ENCODE measurements around the gene VPS35.

DNA sequence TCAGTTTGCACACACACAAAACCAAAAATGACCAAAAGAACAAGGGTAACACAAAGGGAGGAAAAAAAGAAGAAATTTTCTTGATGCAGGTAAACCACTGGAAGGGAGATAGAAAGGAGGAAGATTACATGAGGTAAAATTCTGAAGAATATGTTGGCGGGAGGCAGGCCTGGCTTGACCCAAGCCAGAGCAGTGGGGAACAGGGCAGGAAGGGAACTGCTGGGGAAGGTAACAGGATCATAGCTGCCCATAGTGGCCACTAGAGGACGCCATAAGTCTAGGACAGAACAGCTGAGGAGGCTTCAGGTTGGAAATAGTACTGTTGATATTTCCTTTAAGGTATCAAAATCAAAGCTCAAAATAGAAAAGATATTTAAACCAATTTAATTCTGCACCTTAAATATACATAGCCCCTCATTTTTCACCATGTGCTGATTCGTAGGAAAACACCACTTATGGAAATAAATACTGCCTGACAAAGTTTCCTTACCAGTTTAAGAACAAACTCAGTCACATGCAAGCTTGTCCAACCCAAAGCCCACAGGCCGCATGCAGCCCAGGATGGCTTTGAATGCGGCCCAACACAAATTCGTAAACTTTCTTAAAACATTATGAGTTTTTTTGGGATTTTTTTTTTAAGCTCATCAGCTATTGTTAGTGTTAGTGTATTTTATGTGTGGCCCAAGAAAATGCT, 15.5 kb downstream of the VPS35 start:
- TF ChIP-seq, protein P1, sequence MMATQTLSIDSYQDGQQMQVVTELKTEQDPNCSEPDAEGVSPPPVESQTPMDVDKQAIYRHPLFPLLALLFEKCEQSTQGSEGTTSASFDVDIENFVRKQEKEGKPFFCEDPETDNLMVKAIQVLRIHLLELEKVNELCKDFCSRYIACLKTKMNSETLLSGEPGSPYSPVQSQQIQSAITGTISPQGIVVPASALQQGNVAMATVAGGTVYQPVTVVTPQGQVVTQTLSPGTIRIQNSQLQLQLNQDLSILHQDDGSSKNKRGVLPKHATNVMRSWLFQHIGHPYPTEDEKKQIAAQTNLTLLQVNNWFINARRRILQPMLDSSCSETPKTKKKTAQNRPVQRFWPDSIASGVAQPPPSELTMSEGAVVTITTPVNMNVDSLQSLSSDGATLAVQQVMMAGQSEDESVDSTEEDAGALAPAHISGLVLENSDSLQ (IDR thresholded peaks at IDR 0.05) = no peak
- no peak for TF ChIP-seq SP1 (IDR thresholded peaks at IDR 0.05)
- no peak for TF ChIP-seq FOXA1 (IDR thresholded peaks at IDR 0.05)
- no peak for TF ChIP-seq ELF4 (IDR thresholded peaks at IDR 0.05)
